Activated effector memory CD4-positive, alpha-beta T cell treated with anti-CD3 and anti-CD28 coated beads, Interleukin-2, amount 50 U/mL, for 16 hours (primary cell): ENCODE data around the gene UBTD1.

Source experiments
- DNase-seq: peaks from one replicate; pipeline ENCODE4 v3.0.0-alpha.2; 2020

UBTD1 gene

DNA sequence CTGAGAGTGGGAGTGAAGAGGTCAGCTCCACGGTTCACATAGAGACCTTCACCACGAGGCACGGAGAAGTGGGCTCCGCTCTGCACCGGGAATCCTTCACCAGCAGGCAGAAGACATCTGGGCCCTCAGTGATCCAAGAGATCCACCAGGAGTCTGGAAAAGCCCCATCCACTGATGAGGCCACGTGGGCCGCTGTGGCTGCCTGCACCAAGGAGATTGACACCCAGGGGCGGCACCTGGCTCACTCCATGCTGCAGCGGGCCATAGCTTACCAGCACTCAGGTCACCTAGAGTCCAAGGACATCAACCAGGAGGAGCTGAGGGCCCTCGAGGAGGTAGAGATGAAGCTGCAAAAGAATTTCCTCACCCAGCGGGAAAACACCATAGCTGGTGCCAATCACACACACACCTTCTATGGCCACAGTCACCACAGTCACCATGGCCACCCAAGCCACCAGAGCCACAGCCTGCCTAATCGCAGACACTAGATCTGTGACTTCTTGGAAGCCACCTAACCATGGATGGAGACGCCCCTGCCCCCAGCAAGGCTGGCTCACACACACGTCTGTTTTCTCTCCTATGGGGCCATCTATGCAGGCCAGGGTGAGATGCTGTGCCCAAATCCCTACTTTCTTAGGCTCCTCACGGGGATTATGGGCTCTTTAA lies 91.5 kb downstream of the UBTD1 start:
- DNase-seq = no peak

- no peak for DNase-seq
Measured at GRCh38 chr10:97590748-97591495, 92.2 kb downstream of the UBTD1 start.

DNA sequence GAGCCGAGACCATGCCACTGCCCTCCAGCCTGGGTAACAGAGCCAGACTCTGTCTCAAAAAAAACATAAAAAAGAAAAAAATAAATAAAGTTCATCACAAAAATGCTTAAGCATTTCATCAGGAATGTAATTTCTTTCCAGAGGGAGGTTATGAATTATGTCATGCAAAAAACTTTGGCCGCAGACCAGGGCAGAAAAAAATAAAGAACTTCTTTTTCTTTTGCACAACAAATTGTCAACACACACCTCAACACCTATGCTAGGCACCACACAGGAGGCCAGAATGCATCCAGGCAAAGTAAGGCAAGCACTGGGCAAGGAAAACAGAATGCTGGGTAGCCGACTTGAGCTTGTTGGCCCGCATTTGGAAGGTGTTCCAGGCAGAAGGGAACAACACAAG lies 94.7 kb downstream of the UBTD1 start:
- DNase-seq = no peak

GRCh38 chr10:97596101-97597082 lies 97.7 kb downstream of the UBTD1 start:
- DNase-seq = no peak

DNA sequence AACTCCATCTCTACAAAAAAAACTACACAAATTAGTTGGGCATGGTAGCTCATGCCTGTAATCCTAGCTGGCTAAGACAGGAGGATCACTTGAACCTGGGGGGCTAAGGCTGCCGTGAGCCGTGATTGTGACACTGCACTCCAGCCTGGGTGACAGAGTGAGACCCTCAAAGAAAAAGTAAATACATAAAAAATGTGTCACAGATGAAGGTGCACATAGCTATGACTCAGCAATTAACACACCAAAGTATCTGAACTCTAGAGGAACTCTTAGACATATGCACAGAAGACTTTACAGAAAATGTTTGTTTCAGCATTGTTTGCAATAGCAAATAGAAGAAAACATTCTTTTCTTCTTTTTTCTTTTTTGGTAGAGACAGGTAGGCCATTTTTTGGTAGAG lies 99.1 kb downstream of the UBTD1 start:
- no peak for DNase-seq

DNA sequence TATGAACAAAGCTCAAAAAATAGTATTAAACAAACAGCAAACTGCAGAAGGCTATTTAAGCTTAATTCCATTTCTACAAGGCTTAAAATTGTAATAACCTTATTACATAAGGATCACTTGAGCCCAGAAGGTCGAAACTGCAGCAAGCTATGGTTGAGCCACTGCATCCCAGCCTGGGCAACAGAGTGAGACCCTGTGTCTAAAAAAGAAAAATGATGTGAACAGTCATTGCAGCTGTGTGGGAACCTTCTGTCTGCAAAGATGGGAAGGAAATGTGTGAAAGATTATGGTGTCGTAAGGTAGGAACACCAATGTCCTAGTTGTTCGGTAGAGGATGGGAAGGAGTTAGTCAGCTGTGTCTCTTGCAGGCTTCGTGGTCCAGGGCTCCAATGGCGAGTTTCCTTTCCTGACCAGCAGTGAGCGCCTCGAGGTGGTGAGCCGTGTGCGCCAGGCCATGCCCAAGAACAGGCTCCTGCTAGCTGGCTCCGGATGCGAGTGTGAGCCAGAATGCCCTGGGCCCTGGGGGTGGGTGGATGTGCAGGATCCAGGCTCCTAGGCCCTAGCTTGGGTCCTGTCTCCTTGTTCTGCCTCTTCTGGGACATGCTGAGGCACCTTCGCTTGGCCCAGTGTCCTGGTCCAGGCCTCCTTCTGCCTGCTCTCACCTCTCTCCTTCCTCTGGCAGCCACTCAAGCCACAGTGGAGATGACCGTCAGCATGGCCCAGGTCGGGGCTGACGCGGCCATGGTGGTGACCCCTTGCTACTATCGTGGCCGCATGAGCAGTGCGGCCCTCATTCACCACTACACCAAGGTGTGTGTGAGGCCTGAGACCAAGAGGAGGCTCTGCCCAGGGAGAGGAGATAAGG lies 99.9 kb downstream of the UBTD1 start:
- no peak for DNase-seq

- no peak for DNase-seq
Measured at GRCh38 chr10:97599272-97599619, 100.5 kb downstream of the UBTD1 start.

- no peak for DNase-seq
Measured at GRCh38 chr10:97600616-97601015, 101.9 kb downstream of the UBTD1 start.

DNA sequence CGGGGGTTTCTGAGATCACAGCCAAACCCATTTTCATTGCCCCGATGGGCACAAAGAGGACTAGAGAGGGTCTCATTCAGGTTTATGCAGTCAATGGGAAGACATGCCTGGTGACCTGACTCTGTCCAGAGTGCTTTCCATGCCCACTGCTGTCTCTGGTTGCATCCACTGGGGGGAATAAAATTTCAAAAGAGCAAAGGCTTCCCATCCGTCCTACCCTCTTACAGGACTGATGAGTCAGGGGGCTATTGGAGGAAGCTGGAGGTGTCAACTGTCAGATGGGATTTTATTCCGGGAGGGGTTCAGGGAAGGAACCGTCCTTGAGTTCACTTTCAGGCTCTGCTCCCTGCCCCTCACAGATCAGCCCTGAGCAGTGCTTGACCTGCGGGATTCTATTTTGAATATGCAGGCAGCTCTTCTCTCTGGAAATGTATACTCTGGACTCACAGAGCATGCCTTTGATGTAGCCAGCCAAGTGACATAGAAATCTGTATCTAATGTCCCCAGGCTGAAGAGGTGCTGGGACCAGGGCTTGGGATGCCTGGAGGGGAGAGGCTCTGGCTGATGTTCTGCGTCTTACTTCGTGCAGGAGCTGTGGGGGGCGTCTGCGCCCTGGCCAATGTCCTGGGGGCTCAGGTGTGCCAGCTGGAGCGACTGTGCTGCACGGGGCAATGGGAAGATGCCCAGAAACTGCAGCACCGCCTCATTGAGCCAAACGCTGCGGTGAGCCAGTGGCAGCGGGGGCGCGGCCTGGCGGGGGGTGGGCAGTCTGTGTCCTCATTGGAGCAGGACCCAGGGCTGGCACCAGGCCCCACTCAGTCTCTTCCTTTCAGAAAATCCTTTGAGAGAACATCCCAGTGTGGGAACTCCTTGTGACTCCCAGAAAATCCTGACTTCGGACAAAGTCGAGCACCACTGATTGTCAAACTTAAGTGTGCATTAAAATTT lies 102.8 kb downstream of the UBTD1 start:
- no peak for DNase-seq

DNA sequence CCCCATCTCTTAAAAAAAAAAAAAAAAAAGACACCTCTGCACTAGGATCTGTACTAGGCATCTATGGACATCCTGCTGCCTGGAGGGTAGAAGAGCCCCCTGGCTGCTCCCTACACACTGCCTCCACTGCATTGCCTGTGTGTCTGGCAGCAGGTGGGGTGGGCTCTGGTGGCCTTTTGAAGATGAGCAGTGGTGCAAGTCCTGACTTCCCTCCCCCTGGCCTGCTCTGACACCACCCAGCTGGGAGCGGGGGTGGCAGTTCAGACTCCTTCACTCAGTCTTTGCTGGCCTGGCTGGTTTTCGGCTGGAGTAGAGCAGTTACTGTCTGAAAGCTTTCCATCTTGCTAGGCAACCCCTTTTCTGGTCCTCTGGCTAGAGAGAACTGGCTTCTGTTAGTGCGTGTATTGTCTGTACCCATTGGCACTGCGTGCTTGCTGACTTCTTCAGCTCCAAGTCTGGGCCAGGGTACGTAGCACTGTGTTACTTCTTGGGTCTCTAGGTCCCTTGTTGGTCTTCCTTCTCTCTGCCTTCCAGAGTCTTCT lies 108.4 kb downstream of the UBTD1 start:
- DNase-seq = no peak

DNA sequence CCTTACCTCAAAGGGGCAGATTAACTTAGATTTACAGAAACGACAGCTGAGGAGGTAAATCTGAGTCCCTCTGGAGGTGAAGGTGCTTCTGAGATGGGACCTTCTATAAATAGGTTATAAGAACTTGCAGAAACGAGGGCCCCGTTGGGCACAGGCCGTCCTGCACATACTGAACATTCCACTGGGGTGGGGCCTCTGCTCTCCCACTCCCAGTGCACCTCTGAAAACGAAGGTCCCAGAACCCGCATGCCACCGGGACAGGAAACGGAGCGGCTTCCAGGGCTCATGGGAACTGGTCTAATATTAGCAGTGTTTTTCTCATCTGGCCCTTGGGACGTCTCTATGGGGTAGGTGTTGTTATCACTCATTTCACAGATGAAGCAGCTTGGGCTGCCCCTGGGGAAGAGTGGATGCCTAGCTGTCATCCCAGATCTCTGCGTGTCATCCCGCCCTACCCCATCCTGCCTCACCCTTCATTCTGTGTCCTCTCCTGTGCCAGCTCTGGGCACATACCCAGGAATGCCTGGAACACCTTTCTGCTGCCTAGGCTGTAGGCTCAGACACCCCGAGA lies 110.4 kb downstream of the UBTD1 start:
- no peak for DNase-seq

- DNase-seq = no peak
Measured at GRCh38 chr10:97611473-97611872, 112.7 kb downstream of the UBTD1 start.

GRCh38 chr10:97612386-97612785 lies 113.7 kb downstream of the UBTD1 start:
- DNase-seq = no peak

DNA sequence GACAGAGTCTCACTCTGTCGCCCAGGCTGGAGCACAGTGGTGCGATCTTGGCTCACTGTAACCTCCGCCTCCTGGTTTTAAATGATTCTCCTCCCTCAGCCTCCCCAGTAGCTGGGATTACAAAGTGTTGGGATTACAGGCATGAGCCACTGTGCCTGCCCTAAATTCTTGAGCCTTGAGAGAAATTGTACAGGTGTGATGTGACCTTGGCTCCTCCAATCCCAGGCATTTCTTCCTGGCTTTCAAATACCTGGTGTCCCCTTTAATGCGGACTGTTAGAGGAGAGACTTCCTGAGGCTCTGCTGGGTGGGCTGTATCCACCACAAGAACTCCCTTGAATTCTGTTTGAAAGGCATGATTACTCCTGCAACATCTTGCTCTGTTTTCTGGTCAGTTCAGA lies 119.6 kb downstream of the UBTD1 start:
- no peak for DNase-seq

DNA sequence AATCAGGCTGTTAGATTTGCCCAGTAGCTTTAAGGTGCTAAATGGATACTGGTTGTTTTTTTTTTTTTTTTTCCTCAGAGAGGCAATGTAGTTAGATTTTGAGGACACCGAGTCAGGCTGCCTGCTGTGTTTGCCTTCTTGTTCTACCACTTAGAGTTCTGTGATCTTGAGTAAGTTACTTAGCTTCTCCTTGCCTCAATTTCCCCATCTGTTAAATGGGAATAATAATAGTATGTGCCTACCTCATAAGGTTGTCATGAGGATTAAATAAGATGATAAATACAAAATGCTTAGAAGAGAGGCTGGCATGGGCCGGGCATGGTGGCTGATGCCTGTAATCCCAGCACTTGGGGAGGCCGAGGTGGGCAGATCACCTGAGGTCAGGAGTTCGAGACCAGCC lies 120.0 kb downstream of the UBTD1 start:
- no peak for DNase-seq
